Eye (tissue), 1 donor: ENCODE measurements around the gene CDH8.

Experiments used
- DNase-seq: peaks from one replicate; pipeline ENCODE4 v3.0.0-alpha.2; 2015

CDH8 gene

GRCh38 chr16:61606581-61606980, 429.7 kb downstream of the CDH8 start:
- no peak for DNase-seq
